Measurements from ENCODE around the gene OCIAD1.
A peak's percentile ranks its signal among the peaks of the same experiment; 100 is the strongest.
"Not testable (repeated sequence)": the region's sequence is repeated elsewhere in the genome, so short reads cannot be mapped to it uniquely, and the experiment has no call there.

Gene OCIAD1

GRCh38 chr4:48796191-48796926 lies 34.5 kb upstream of the OCIAD1 start:
- H3K36me3 ChIP-seq, result no peaks in the 10 kb centered on the region
- no peak overlapping the region for H3K27ac ChIP-seq
- TF ChIP-seq Cebpa-rat (IDR thresholded peaks at IDR 0.05), result no peak
- no peaks in the 10 kb centered on the region for H3K27me3 ChIP-seq
- H3K4me1 ChIP-seq, result peaks cover 0 to 22% (median 4%) of the 10 kb centered on the region in 10 experiments; a peak in 9 of 20 replicates
- H3K4me3 ChIP-seq, result no peak overlapping the region
- no peak overlapping the region for H3K4me2 ChIP-seq
- H3K9ac ChIP-seq, result no peak overlapping the region
- H4K20me1 ChIP-seq, result no peaks in the 10 kb centered on the region
- no peaks in the 10 kb centered on the region for H3K9me3 ChIP-seq (replicated peaks in 1 of 11)

- no peaks in the 10 kb centered on the region for H4K20me1 ChIP-seq
- H3K36me3 ChIP-seq, result no peaks in the 10 kb centered on the region
- H3K9me3 ChIP-seq (replicated peaks in 1 of 11), result no peaks in the 10 kb centered on the region
- no peak overlapping the region for H3K27ac ChIP-seq
- no peak for TF ChIP-seq Cebpa-rat (IDR thresholded peaks at IDR 0.05)
- H3K4me1 ChIP-seq, result peaks cover 0 to 19% (median 3%) of the 10 kb centered on the region in 10 experiments; a peak in 9 of 20 replicates
- no peak overlapping the region for H3K4me3 ChIP-seq
- no peak overlapping the region for H3K4me2 ChIP-seq
- H3K27me3 ChIP-seq, result no peaks in the 10 kb centered on the region
- no peak overlapping the region for H3K9ac ChIP-seq
Measured at GRCh38 chr4:48796927-48797679, 33.8 kb upstream of the OCIAD1 start.

GRCh38 chr4:48798117-48798516 lies 32.8 kb upstream of the OCIAD1 start:
- H3K4me3 ChIP-seq, result no peak overlapping the region
- H4K20me1 ChIP-seq, result no peaks in the 10 kb centered on the region
- H3K36me3 ChIP-seq, result no peaks in the 10 kb centered on the region
- no peaks in the 10 kb centered on the region for H3K27me3 ChIP-seq
- H3K9ac ChIP-seq, result no peak overlapping the region
- H3K4me1 ChIP-seq, result peaks cover 0 to 9% (median 0%) of the 10 kb centered on the region in 10 experiments; a peak in 6 of 20 replicates
- no peak overlapping the region for H3K27ac ChIP-seq
- no peak for TF ChIP-seq Cebpa-rat (IDR thresholded peaks at IDR 0.05)
- H3K9me3 ChIP-seq (replicated peaks in 1 of 11), result no peaks in the 10 kb centered on the region
- no peak overlapping the region for H3K4me2 ChIP-seq

GRCh38 chr4:48799157-48799556 lies 31.7 kb upstream of the OCIAD1 start:
- H3K27me3 ChIP-seq, result no peaks in the 10 kb centered on the region
- H4K20me1 ChIP-seq, result no peaks in the 10 kb centered on the region
- no peak overlapping the region for H3K4me3 ChIP-seq
- no peaks in the 10 kb centered on the region for H3K9me3 ChIP-seq (replicated peaks in 1 of 11)
- H3K27ac ChIP-seq, result no peak overlapping the region
- no peaks in the 10 kb centered on the region for H3K36me3 ChIP-seq
- no peak for TF ChIP-seq Cebpa-rat (IDR thresholded peaks at IDR 0.05)
- H3K9ac ChIP-seq, result no peak overlapping the region
- H3K4me1 ChIP-seq, result peaks cover 0 to 8% (median 0%) of the 10 kb centered on the region in 10 experiments; a peak in 5 of 20 replicates
- H3K4me2 ChIP-seq, result 0 out of 22 replicates have a peak overlapping the region, but pooled peaks of 1 of the 11 experiments have one; percentile 9

GRCh38 chr4:48800155-48800554 lies 30.7 kb upstream of the OCIAD1 start:
- H3K36me3 ChIP-seq; H4K20me1 ChIP-seq; H3K4me3 ChIP-seq; H3K27me3 ChIP-seq; H3K9me3 ChIP-seq (replicated peaks in 1 of 11); H3K27ac ChIP-seq; H3K9ac ChIP-seq; H3K4me2 ChIP-seq: not testable (repeated sequence)
- peaks cover 0 to 12% (median 0%) of the 10 kb centered on the region in 10 experiments; a peak in 6 of 20 replicates for H3K4me1 ChIP-seq

DNA sequence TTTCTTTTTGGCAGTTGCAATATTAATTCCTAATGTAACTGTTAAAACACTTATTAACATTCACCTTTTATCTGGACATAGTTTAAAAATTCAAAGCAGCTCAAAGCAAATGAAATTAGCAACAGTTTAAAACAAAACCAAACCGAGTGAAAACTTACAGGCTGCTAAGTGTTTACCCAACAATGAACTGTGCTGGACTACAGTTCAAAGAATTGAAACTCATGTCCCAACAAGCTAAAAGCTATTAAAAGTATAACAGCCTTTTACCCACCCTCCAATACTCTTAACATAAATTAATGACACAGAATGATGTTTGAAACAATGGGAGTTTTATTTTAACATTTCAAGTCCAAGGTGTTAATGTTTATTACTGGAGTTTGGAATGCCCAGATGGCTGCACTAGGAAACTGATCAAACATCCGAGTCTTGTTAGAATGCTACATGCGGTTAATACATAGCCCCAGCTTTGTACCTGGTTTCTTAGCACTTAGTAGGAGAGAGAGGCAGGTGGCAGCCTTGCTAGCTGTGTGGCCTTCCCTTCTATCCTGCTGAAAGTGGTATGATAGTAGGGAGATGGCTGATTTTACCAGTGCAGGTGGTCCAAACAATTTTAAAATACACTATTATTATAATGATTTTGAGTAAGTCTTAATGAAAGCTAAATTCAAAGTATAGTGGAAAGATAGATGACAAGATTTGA lies 29.7 kb upstream of the OCIAD1 start:
- no peak overlapping the region for H3K4me3 ChIP-seq
- H3K4me2 ChIP-seq, result no peak overlapping the region
- no peak overlapping the region for H3K27ac ChIP-seq

GRCh38 chr4:48804584-48805301 lies 26.1 kb upstream of the OCIAD1 start:
- H3K4me3 ChIP-seq, result no peak overlapping the region
- no peaks in the 10 kb centered on the region for H3K27me3 ChIP-seq
- no peak for TF ChIP-seq Cebpa-rat (IDR thresholded peaks at IDR 0.05)

More for the DNA sequence above, 29.7 kb upstream of the OCIAD1 start:
- no peak for TF ChIP-seq Cebpa-rat (IDR thresholded peaks at IDR 0.05)
- no peak overlapping the region for H3K9ac ChIP-seq
- no peaks in the 10 kb centered on the region for H3K36me3 ChIP-seq
- no peaks in the 10 kb centered on the region for H3K27me3 ChIP-seq
- H3K4me1 ChIP-seq, result peaks cover 0 to 13% (median 0%) of the 10 kb centered on the region in 10 experiments; a peak in 5 of 20 replicates
- H4K20me1 ChIP-seq, result no peaks in the 10 kb centered on the region
- H3K9me3 ChIP-seq (replicated peaks in 1 of 11), result no peaks in the 10 kb centered on the region

GRCh38 chr4:48812866-48813265 lies 18.0 kb upstream of the OCIAD1 start:
- TF ChIP-seq Cebpa-rat (IDR thresholded peaks at IDR 0.05), result no peak
- no peak overlapping the region for H3K4me3 ChIP-seq
- no peaks in the 10 kb centered on the region for H3K27me3 ChIP-seq
- no peaks in the 10 kb centered on the region for H4K20me1 ChIP-seq
- no peak overlapping the region for H3K27ac ChIP-seq
- peaks cover 0 to 9% (median 3%) of the 10 kb centered on the region in 10 experiments; a peak in 5 of 20 replicates for H3K4me1 ChIP-seq
- no peaks in the 10 kb centered on the region for H3K9me3 ChIP-seq (replicated peaks in 1 of 11)
- H3K9ac ChIP-seq, result no peak overlapping the region
- H3K36me3 ChIP-seq, result no peaks in the 10 kb centered on the region
- H3K4me2 ChIP-seq, result no peak overlapping the region

More at GRCh38 chr4:48804584-48805301, 26.1 kb upstream of the OCIAD1 start:
- Histone ChIP-seq H4K20me1 (no peaks in the 10 kb centered on the region), H3K4me2 (peak overlapping the region in 3 of 11 experiments; percentile 2 to 31 (median 14); a peak in 4 of 22 replicates), H3K9me3 (replicated peaks in 1 of 11) (no peaks in the 10 kb centered on the region), H3K4me1 (peaks cover 0 to 6% (median 0%) of the 10 kb centered on the region in 10 experiments; a peak in 3 of 20 replicates), H3K36me3 (no peaks in the 10 kb centered on the region), H3K27ac (no peak overlapping the region), H3K9ac (no peak overlapping the region)

Measured in BLaER1 treated with 17β-estradiol and CSF1 and Interleukin-3, amounts not matched to agents 10 nM and 100 nM (cell line).